Right cardiac atrium (tissue), 5 donors: ENCODE data around the gene PDE11A. TPM values are rescaled to one million over a fixed set of nuclear protein-coding genes. Genes with fewer than 3 reads are reported as not detected.

Experiments
- ATAC-seq, 2 donors: fragments of 200-7000 bp; cut with Tn5 transposase; one replicate each; pipeline versions ENCODE4 v1.8.0 to v1.9.1; 2020; ENCODE audit warnings: moderate library complexity in 2 of 2, mild to moderate bottlenecking in 1 of 2
- DNase-seq, 3 donors: peaks; one replicate each; pipeline ENCODE4 v3.0.0-alpha.2; 2020
- H3K27ac ChIP-seq: one replicate; pipeline ENCODE4 v1.5.1; 2013; ENCODE audit warnings: mild to moderate bottlenecking, low read length, control low read depth, moderate library complexity
- H3K27me3 ChIP-seq: one replicate; pipeline ENCODE4 v1.6.1; 2013; ENCODE audit not compliant: control insufficient read depth, insufficient read depth
- H3K4me1 ChIP-seq: one replicate; pipeline ENCODE4 v1.6.1; 2013; ENCODE audit warnings: low read length; ENCODE audit not compliant: control insufficient read depth, insufficient read depth
- H3K4me3 ChIP-seq: one replicate; pipeline ENCODE4 v1.5.1; 2013; ENCODE audit warnings: low read length, control low read depth
- H3K9me3 ChIP-seq: one replicate; pipeline ENCODE4 v1.6.1; 2013; ENCODE audit warnings: low read length; ENCODE audit not compliant: control insufficient read depth
- WGBS: extraction: QIAGEN DNeasy Blood & Tissue Kit; methylation state at CpG from one replicate; pipeline ENCODE4 v1.1.7; 2013; 5-methylcytosine and 5-hydroxymethylcytosine counted together
- intact Hi-C, 4 donors: fragments of 100-400 bp; cut with DNase I; formaldehyde crosslinking; loops; one replicate each; pipeline versions ENCODE4 v1.11.0 to v1.14.0; 2022 to 2023
- polyA plus RNA-seq: library from polyadenylated mRNA; stranded (reverse); fragments of 200-250 nt; gene quantifications from one replicate; pipeline ENCODE4 v1.2.3, GENCODE V29; 2013
- total RNA-seq, 4 donors: library from RNA; stranded (reverse); fragmentation: NEBNext Ultra II Directional; extraction: Animal tissue kit (Norgen Biotek cat#: 25700); gene quantifications; one replicate each; pipeline ENCODE4 v1.2.1, GENCODE V29; 2021
- donor health status: healthy with polysubstance abuse.
- donor health status: DM: no; HTN: yes; CAD: no.
- donor health status: DM: no; HTN: no; CAD: no.
- donor health status: DM: no; HTN: yes; CAD: no; lungs with severe emphysema.
- donor health status: DM: yes; HTN: yes; CAD: no.

Gene PDE11A
- total and polyA plus RNA-seq, 5 donors, result 0.08 to 0.63 (median 0.18) TPM

DNA sequence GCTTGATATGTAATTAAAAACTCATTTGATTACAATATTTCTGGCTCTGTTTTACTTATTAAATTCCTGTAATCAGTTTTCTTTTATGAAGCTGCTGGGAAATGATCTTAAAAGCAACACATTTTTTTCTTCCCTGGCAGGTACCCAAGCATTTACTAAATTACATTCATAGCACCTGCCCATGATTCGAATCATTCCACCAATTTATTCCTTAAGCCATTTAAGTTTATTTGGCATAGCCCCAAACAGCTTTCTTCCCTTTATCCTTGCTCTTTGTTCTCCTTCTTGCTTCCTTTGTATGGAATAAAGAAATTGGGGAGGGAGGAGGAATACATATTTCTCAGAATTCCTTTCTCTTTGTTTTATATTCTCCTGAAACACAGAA, 438.7 kb downstream of the PDE11A start:
- no peak for ATAC-seq
- peak overlapping the region; percentile 60 for H3K4me3 ChIP-seq
- no peaks in the 10 kb centered on the region for H3K27me3 ChIP-seq
- H3K27ac ChIP-seq, result no peak overlapping the region
- no peaks in the 10 kb centered on the region for H3K9me3 ChIP-seq
- intact Hi-C loops, result no loop called here
- H3K4me1 ChIP-seq, result no peaks in the 10 kb centered on the region
- 45% methylated on average over 1 of the region's 1 CpG for WGBS
- DNase-seq, result no peak

DNA sequence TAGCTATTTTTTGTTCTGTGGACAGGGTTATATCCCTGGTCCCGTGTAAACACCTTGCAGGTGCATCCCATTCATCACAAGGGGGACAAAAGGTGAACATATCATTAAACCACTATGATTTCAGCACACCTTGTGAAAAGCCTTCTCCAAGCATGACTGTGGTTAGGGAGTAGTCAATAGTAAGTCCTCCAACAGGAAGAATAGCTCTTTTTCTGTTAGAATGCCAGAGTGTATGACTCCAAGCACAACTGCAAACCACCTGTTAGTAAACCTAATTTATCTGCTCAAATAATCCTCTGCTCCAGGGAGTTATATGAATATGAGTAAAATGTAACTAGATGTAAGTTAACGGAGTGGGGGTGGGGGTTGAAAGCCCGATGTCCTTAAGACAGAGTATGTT, 439.5 kb downstream of the PDE11A start:
- H3K4me3 ChIP-seq, result no peak overlapping the region
- H3K27me3 ChIP-seq, result no peaks in the 10 kb centered on the region
- no peaks in the 10 kb centered on the region for H3K9me3 ChIP-seq
- whole genome bisulfite sequencing, result 57% methylated on average over 3 of the region's 3 CpGs
- DNase-seq, result no peak
- no peaks in the 10 kb centered on the region for H3K4me1 ChIP-seq
- no peak overlapping the region for H3K27ac ChIP-seq
- ATAC-seq, result no peak
- intact Hi-C loops, result no loop called here

DNA sequence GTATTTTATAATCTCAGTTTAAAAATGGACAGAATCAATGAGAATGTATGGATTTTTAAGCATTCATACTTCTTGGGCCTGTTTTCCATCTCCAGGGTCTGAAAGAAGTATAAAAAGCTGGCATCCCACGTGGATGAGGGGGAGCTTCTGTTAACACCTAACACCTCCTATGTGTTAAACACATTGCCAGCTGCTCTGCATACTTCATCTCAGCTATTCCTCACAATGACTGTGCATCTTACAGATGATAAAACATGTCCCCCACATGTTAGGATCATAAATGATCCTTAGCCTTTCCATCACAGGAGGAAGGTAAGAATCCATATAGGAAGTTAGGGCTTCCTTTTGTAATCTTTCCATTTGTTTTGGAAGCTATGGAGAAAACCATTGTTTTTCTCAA, 440.9 kb downstream of the PDE11A start:
- no peak overlapping the region for H3K4me3 ChIP-seq
- H3K4me1 ChIP-seq, result no peaks in the 10 kb centered on the region
- DNase-seq, result no peak
- 41% methylated on average over 1 of the region's 1 CpG for WGBS
- intact Hi-C loops, result no loop called here
- no peaks in the 10 kb centered on the region for H3K27me3 ChIP-seq
- H3K27ac ChIP-seq, result no peak overlapping the region
- H3K9me3 ChIP-seq, result no peaks in the 10 kb centered on the region
- ATAC-seq, result no peak

DNA sequence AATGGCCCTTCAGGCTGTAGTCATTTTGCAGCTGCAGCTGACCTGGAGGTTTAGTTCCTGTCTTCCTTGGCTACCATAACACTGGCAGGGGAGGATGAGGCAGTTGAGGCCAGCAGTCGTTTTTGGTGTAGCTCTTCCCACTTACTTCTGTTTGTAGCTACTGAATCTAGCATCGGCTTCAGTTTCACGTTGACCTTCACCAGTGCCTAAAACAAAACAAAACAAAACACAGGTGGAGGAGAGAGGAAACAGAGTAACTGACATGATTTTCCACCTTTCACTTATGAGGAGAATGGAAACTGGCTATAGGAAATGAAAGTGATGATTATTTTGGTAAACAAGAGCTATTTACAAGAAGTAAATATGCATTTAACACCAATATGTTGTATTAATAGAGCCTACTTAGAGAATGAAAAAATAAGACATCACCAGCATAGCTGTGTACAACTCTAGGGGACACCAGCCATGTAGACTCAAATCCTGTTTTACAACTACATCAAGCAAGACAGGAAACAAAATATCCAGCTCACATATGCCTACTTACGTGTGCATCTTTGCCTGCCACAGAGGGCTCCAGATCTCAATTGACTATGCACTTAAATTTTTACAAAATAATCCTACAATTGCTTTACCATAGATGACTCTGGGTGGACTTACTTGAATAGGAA, 443.1 kb downstream of the PDE11A start:
- Histone ChIP-seq H3K9me3 (no peaks in the 10 kb centered on the region), H3K27me3 (no peaks in the 10 kb centered on the region), H3K4me1 (peaks cover 3% of the 10 kb centered on the region), H3K27ac (no peak overlapping the region), H3K4me3 (no peak overlapping the region)
- intact Hi-C loops, result no loop called here
- no peak for ATAC-seq
- no peak for DNase-seq
- 48% methylated on average over 4 of the region's 4 CpGs for whole genome bisulfite sequencing

DNA sequence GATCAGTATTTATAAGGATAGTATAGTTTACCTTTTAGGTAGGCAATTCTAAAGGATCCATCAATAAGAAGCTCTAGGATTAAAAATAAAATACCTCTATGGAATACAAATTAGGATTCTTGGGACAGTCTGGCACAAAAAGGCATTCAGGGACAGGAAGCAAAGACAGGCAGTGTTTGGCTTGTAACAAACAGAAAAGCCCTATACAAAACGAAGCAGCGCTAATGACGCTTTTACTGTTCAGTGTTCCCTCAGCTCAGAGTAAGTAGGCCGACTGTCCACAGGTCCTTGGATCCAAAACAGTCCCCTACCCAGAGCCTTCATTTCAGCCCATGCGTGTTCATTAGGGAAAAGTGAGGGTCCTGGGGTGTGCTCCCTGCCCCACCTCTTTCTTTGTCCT, 443.7 kb downstream of the PDE11A start:
- intact Hi-C loops, result no loop called here
- no peak for ATAC-seq
- no peaks in the 10 kb centered on the region for H3K27me3 ChIP-seq
- no peak overlapping the region for H3K4me3 ChIP-seq
- WGBS, result 75% methylated on average over 5 of the region's 5 CpGs
- peaks cover 3% of the 10 kb centered on the region for H3K4me1 ChIP-seq
- H3K9me3 ChIP-seq, result no peaks in the 10 kb centered on the region
- H3K27ac ChIP-seq, result no peak overlapping the region
- DNase-seq, result no peak

DNA sequence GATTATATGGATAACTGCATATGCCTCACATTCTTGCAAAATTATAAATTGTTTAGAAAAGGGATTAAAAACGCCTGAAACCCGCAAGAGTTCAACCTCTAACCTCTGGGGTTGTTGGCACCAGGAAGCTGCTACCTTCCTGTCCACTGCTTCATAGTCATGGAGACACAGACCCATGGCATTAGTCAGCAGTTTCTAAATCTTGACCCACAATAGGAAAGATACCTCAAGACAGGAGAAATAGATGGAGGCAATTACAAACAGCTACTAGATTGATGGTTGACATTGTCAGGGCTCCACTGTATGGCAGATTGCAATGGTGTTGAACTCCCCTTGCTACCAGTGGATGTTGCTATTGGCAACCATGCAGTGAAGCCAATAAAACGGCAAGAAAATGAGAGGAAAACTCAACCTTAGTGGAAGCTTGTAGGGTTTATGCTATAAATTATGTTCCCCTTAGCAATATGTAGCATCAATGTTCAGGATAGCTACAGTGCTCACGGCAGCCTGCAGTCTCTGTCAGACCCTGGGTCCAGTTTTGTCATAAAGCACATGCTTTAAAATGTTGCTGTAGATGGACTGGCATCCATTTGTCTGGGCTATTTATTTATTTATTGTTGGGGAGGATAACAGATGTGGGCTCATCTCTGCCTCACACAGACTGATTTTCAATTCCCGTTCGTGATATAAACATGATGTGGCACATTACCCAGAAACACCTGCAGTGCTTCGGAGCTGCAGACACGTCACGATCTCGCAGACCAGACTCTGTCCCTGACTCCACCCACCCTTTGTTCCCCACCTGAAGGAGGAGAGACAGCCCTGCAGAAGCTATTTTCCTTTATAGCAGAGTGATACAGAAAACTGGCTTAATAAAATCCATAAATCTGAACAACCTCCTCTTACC, 446.6 kb downstream of the PDE11A start:
- Histone ChIP-seq H3K27me3 (no peaks in the 10 kb centered on the region), H3K4me1 (peaks cover 3% of the 10 kb centered on the region), H3K9me3 (no peaks in the 10 kb centered on the region), H3K27ac (no peak overlapping the region), H3K4me3 (no peak overlapping the region)
- DNase-seq (no peak), ATAC-seq (no peak)
- 61% methylated on average over 10 of the region's 10 CpGs for WGBS
- intact Hi-C loops, result no loop called here

DNA sequence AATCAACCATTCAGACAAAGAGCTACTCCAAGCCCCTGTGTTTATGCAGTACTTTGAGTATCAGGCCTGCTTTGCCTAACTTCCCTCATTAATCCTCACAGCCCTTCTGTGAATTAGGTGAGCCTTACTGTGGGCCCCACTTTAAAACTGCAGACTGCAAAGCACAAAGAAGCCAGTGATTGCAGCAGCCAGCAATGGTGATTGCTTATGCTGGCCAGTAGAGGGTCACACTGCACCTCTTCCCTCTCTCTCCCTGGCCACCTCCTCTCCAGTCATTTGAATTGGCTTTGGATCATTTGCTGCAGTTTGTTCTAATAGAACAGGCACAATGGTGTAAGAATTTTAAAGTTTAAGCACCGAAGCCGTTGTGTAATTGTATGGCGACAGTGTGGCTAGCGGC, 450.1 kb downstream of the PDE11A start:
- Histone ChIP-seq H3K4me1 (peaks cover 3% of the 10 kb centered on the region), H3K4me3 (no peak overlapping the region), H3K9me3 (no peaks in the 10 kb centered on the region), H3K27me3 (no peaks in the 10 kb centered on the region), H3K27ac (no peak overlapping the region)
- whole genome bisulfite sequencing, result 89% methylated on average over 4 of the region's 4 CpGs
- ATAC-seq (no peak), DNase-seq (no peak)
- intact Hi-C loops, result no loop called here

DNA sequence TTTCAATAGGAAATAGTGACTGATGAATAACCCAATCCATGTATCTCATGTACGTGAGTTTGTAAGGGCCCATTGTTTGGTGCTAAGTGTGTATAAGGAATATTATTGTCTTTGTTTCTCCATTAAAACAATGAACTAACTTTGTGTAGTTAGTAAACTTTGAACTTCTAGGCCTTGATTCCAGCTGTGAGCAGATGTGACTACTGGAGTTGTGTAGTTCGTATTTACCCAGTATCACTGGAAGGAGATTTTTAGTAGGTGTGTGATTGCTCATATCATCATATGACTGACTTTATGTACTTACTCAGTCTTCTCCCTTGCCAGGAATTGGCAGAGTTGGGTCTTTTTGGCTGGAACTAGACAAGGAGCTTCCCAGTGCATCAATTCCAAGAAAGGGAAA, 452.6 kb downstream of the PDE11A start:
- no peak for ATAC-seq
- WGBS, result 83% methylated on average over 2 of the region's 2 CpGs
- intact Hi-C loops, result loop anchor here in 1 of 4 donors (10.0 kb wide), 2 partner anchors 135 to 285 kb away; no protein-coding TSS in a partner anchor
- Histone ChIP-seq H3K27ac (no peak overlapping the region), H3K4me1 (no peaks in the 10 kb centered on the region), H3K27me3 (no peaks in the 10 kb centered on the region), H3K9me3 (no peaks in the 10 kb centered on the region), H3K4me3 (no peak overlapping the region)
- no peak for DNase-seq

DNA sequence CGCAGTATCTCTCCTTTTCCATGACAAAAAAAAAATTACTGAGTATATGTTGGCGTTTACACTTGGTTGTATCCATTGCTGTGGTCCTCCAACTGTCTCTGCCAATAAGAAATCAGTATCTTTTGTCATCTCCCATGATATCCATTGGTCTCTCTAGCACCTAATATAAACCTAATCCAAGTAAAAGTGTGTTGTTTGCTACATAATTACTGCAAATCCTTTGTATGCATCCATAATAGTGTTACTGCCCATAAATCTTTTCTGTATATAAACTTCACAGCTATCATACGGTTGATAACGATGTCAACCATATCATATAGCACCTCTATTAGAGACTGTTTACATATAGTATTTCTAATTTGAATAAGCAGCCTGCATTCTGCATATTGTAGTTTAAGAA, 453.1 kb downstream of the PDE11A start:
- WGBS, result 84% methylated on average over 4 of the region's 4 CpGs
- H3K27ac ChIP-seq, result no peak overlapping the region
- intact Hi-C loops, result loop anchor here in 1 of 4 donors (10.0 kb wide), 2 partner anchors 135 to 285 kb away; no protein-coding TSS in a partner anchor

DNA sequence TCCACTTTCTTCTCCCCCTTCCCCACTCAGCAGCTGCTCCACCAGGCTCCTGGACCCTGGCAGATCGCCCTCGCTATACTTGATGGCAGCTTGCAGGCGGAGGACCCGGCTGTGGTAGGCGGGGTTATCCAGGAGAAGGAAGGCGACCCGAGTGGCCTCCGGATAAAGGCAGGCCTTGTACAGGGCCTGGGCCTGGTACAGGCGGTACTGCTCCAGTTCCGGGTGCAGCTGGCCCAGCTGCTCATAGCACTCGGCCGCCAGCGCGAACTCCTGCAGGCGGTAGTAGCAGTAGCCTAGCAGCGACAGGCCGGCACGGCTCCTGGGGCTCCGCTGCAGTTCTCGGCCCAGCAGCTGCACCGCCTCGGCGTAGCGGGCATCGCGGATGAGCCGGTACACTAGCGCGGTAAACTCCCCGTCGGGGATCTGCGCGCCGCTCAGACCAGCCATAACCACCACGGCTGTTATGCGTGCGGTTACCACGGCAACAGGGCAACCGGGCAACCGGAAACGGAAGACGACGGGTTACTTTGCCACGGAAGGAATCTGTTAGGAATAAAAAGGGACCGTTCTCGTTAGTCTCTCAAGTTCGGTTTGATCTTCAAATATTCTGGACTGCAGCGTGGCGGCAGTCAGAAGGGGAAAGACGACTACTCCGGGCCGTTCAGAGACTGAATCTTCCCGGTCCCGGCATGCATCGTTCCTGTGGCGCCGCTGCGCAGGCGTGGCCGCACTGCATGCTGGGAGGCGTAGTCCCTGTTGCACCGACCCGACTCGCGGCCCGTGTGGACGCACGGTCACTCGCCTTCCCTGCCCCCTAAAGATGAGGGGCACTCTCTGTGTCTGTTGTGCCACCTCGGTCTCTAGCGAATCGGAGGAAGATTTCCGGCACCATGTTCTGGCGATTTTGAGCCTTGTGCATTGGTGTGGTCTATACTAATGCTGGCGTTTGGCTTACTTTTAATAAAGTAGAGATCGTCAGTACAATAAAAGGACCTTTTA, 454.0 kb downstream of the PDE11A start:
- intact Hi-C loops, result loop anchor here in 1 of 4 donors (10.0 kb wide), 2 partner anchors 134 to 284 kb away; no protein-coding TSS in a partner anchor

More for the DNA sequence above, 453.1 kb downstream of the PDE11A start:
- Histone ChIP-seq H3K27me3 (no peaks in the 10 kb centered on the region), H3K4me1 (no peaks in the 10 kb centered on the region), H3K4me3 (peak overlapping the region; percentile 69), H3K9me3 (no peaks in the 10 kb centered on the region)
- ATAC-seq, result no peak
- no peak for DNase-seq

More for the DNA sequence above, 454.0 kb downstream of the PDE11A start:
- peak overlapping the region; percentile 94 for H3K27ac ChIP-seq
- ATAC-seq (peak; percentile 98 to 99), DNase-seq (peak; percentile 93 to 97 (median 96))
- H3K27me3 ChIP-seq, result no peaks in the 10 kb centered on the region
- no peaks in the 10 kb centered on the region for H3K4me1 ChIP-seq
- no peaks in the 10 kb centered on the region for H3K9me3 ChIP-seq
- 3% methylated on average over 76 of the region's 76 CpGs for WGBS
- peak overlapping the region; percentile 69 for H3K4me3 ChIP-seq
